Coronary artery (tissue), 2 donors: Measurements from ENCODE around the gene MYLK.
"Not testable (repeated sequence)": the region's sequence is repeated elsewhere in the genome, so short reads cannot be mapped to it uniquely, and the experiment has no call there.

ENCODE experiments used
- DNase-seq: peaks from one replicate; pipeline ENCODE4 v3.0.0-alpha.2; 2017; ENCODE audit warnings: low spot score
- H3K27ac ChIP-seq, 2 donors: fragments of 200-600 bp; sonication (generic); one replicate each; pipeline ENCODE4 v1.5.1; 2016 to 2019
- H3K4me3 ChIP-seq: fragments of 200-600 bp; sonication (generic); 2 replicates; pipeline ENCODE4 v1.5.1; 2016; ENCODE audit warnings: mild to moderate bottlenecking, moderate library complexity
- TF ChIP-seq, protein P1 (sequence below): fragments of 200-600 bp; sonication (generic); IDR thresholded peaks from one replicate; pipeline ENCODE4 v1.5.1; 2019; ENCODE audit warnings: antibody characterized with exemption

The MYLK gene

DNA sequence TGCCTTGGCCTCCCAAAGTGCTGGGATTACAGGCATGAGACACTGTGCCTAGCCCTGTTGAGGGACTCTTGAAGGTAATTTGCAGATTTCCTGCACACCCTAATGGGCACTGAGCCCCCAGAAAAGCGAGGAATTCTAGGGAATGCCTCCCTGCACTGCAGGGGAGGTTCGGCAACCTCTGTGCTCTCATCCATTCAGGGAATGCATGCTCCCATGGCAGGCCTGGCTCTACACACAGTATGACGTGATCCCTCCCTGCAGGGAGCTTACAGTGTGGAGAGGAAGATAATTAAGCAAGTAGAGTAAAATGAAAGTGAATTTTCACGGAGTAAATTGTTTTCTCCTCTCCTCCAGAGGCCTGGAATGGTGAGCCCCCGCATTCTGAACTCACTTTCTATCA lies 166.0 kb downstream of the MYLK start:
- DNase-seq = no peak
- Histone ChIP-seq H3K27ac (peak overlapping the region in 1 of 2 donors; percentile 79), H3K4me3 (no peak overlapping the region)
- TF ChIP-seq, protein P1, sequence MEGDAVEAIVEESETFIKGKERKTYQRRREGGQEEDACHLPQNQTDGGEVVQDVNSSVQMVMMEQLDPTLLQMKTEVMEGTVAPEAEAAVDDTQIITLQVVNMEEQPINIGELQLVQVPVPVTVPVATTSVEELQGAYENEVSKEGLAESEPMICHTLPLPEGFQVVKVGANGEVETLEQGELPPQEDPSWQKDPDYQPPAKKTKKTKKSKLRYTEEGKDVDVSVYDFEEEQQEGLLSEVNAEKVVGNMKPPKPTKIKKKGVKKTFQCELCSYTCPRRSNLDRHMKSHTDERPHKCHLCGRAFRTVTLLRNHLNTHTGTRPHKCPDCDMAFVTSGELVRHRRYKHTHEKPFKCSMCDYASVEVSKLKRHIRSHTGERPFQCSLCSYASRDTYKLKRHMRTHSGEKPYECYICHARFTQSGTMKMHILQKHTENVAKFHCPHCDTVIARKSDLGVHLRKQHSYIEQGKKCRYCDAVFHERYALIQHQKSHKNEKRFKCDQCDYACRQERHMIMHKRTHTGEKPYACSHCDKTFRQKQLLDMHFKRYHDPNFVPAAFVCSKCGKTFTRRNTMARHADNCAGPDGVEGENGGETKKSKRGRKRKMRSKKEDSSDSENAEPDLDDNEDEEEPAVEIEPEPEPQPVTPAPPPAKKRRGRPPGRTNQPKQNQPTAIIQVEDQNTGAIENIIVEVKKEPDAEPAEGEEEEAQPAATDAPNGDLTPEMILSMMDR = no peak

DNA sequence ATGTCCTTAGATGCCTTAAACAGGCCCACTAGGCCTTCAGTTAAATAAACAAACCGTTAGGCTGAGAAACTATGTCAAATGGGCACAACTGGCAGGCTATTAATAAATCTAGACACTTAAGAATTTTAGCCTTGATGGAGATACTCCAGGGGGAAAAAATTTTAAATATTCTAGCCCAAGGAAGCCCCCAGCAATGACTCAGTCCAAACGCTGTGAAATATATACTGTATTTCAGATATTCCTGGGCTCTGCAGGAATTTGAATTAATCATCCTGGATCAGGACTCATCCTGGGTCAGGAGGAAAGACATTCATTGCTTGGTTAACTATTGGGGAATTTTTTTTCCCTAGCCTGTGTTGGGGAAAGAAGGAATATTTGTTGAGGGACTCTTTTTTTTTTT lies 166.7 kb downstream of the MYLK start:
- H3K27ac ChIP-seq = peak overlapping the region in 1 of 2 donors; percentile 50
- DNase-seq, H3K4me3 ChIP-seq: not testable (repeated sequence)

DNA sequence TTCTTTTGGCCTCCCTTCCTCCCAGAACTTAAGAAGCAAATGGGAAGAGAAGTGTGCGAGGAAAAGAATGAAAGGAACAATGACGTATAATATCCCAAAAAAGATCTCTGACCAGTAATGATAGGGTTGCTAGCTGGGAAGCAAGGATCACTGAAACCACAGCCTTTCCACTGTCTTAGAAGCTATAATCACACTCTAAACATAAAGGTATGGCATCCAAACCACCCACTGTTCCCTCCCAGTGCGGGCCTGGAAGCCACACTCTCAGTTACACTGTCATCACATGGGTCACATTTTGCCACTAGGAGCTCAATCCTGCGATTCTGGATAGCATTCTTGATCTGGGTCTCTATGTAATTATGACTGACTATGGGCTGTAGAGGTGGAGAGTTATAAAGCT lies 167.7 kb downstream of the MYLK start:
- peak overlapping the region; percentile 28 to 50 for H3K27ac ChIP-seq
- TF ChIP-seq, protein P1 = no peak
- no peak overlapping the region for H3K4me3 ChIP-seq
- no peak for DNase-seq

DNA sequence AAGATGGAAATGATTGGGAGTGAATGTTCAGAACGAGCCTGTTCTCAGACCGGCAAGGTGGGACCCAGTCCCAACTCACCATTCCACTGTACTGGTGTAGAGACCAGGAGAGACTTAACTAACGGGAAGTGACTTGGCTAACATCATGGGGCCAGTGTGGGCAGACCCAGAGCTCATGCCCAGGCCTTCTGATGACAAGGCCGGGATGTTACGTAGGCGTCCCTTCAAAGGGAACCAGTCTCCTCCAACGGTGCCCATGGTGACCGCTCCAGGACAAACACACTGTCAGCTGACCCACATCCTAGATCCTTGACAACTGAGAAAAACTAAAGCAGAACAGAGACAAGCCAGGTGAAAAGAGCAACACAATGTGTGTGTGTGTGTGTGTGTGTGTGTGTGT lies 170.9 kb downstream of the MYLK start:
- TF ChIP-seq, protein P1 = no peak
- peak overlapping the region; percentile 85 to 87 for H3K27ac ChIP-seq
- H3K4me3 ChIP-seq = no peak overlapping the region
- peak; percentile 87 for DNase-seq

DNA sequence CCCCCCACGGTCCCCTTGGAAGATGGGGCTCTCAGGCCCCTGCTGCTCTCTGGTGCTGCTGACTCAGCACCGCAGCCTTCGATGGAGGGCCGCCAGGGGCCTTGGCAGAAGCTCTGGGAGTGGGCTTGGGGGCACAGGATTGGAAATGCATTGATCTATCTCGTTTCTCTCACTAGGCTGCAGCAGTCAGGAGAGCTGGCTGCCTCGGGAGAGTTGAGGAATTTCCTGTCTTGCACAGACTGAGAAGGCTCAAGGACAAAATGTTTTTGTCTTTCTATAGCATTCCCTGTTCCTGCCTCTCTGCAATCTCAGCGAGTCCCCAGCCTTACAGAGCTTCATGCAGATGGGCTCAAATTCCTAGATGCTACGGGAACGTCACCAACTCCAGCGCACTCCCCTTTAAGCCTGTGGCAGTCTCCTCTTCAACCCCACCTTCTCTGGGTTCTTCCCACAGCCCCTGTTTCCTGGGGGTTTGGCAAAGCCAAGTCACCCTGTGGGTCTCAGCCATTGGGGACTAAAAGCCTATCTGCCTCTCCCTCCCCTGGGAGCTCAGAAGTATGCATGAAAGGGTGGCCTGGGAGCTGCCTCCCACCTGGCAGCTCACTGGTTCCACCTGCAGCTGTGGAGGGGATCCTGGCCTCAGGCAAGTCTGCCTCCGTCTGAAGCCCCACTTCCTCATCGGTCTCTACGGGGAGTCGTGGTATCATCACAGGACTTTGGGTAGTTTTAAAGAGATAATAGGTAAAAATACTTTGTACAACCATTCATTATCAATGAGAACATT lies 171.9 kb downstream of the MYLK start:
- TF ChIP-seq, protein P1 = no peak
- no peak for DNase-seq
- Histone ChIP-seq H3K27ac (peak overlapping the region; percentile 85 to 87), H3K4me3 (peak overlapping the region; percentile 30)

DNA sequence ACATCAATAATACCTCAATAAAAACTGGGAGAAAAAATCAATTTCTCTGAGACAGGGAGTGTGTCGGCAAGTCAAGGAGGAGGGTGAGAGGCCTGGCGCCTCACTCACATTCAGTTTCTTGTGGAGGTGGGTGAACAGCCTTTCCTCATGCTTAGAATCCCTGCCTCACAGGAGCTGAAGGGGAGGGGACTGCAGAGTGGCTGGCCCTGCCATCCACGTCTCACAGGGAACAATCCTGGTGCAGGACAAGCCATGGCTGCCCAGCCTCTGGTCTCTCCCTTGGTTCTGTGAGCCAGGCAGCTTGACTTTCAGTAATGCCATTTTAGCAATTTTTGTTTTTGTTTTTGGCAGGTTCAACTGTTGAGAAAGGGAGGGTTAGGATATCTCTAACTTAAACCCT lies 172.8 kb downstream of the MYLK start:
- TF ChIP-seq, protein P1 = no peak
- peak overlapping the region; percentile 85 to 87 for H3K27ac ChIP-seq
- H3K4me3 ChIP-seq = no peak overlapping the region
- no peak for DNase-seq

DNA sequence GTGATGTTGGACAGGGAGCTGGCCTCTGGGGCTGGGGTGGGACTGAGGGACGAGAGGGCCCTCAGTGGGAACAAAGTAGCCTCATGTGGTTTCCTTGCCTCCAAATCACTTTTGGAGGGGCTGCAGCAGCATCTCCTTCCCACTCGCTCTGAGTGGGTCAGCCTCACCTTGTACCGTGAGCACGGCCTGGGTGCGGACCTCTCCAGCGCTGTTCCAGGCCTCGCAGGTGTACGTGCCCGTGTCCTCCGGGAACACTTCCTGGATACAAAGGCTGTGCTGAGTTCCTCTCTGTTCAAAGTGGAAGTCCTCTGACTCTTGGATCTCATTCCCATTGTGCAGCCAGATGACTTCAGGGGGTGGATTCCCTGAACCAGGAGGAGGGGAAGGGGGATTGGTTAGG lies 175.6 kb downstream of the MYLK start:
- TF ChIP-seq, protein P1 = no peak
- Histone ChIP-seq H3K4me3 (no peak overlapping the region), H3K27ac (no peak overlapping the region)
- DNase-seq = no peak

DNA sequence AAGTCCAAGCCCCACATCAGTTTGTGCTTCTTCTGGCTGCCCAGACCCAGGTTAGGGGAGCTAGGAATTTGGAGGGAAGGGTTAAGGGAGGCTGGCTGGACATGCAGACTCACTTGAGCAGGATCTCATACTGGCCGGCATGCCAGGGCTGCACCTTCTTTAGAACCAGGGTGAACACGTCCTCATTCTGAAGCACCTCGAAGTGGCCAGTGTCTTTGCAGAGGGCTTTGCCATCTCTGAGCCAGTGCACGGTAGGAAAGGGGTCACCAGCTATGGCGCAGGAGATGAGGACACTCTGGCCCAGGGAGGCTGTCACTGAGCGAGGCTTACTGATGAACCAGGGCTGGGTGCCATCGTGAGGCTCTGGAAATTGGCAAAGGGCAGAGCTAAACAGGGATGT lies 176.5 kb downstream of the MYLK start:
- DNase-seq, H3K27ac ChIP-seq, H3K4me3 ChIP-seq: not testable (repeated sequence)
